ENCODE measurements around the gene FGF1.

FGF1 gene

DNA sequence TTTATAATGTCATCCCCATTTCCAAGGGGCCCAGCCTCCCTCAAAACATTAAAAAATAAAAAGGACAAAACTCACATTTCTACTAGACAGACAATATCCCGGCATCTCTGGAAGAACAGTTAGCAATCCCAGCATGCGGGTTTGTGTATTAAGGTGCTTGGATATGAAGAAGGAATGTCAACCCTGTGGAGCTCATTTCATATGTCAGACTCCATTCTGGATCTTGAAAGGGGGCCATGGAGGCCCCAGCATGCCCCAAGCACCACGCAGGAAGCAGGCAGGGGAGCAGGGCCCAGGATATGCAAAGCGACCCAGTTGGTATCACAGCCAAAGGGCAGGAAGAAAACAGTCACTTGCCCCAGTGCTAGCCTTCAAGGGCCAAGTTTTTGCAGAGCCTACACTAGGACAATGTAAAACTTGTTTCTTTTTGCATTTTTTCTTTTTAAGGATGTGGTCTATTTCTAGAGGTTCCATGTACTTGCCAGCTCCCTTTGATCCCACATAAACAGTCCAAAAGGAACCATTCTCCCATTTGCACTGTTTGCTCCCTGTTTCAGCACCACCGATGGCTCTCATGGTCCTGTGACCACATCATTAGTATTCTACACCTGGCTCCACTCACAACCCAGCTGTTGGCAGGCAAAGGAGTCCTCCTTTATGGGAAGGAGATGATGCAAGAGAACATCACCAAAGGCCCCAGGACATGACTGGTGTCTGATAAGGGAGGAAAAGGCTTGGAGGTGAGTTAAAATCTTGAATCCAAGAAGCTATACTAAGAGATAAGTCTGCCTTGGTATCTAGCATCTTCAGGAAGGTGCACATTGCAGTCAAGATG, 58.3 kb downstream of the FGF1 start:
- Histone ChIP-seq H4K20me1 (ENCODE audit: insufficient read depth, low read length) (no peaks in the 10 kb centered on the region), H3K4me1 (ENCODE audit: low read length) (no peaks in the 10 kb centered on the region), H3K9me3 (ENCODE audit: insufficient read depth, low read length) (no peaks in the 10 kb centered on the region), H2AFZ (ENCODE audit: low read depth, low read length) (no peak overlapping the region), H3K4me3 (ENCODE audit: low read length) (no peak overlapping the region), H3K9ac (ENCODE audit: low read length) (no peak overlapping the region), H3K4me2 (ENCODE audit: low read length) (no peak overlapping the region), H3K27ac (ENCODE audit: low read length) (no peak overlapping the region), H3K27me3 (ENCODE audit: low read depth, low read length) (0 out of 2 replicates have a peak, but pooled peaks cover 3% of the 10 kb centered on the region), H3K36me3 (replicated peaks; ENCODE audit: low read depth, low read length) (no peaks in the 10 kb centered on the region), H3K79me2 (ENCODE audit: low read length) (no peaks in the 10 kb centered on the region)
- no peak for TF ChIP-seq EZH2phosphoT487 (IDR thresholded peaks at IDR 0.05; ENCODE audit: low read depth)

- H3K36me3 ChIP-seq (replicated peaks; ENCODE audit: low read depth, low read length): no peaks in the 10 kb centered on the region
- H3K9ac ChIP-seq (ENCODE audit: low read length): no peak overlapping the region
- no peaks in the 10 kb centered on the region for H3K79me2 ChIP-seq (ENCODE audit: low read length)
- no peaks in the 10 kb centered on the region for H3K4me1 ChIP-seq (ENCODE audit: low read length)
- no peak overlapping the region for H3K27ac ChIP-seq (ENCODE audit: low read length)
- H2AFZ ChIP-seq (ENCODE audit: low read depth, low read length): no peak overlapping the region
- H4K20me1 ChIP-seq (ENCODE audit: insufficient read depth, low read length): no peaks in the 10 kb centered on the region
- no peak overlapping the region for H3K4me3 ChIP-seq (ENCODE audit: low read length)
- H3K9me3 ChIP-seq (ENCODE audit: insufficient read depth, low read length): no peaks in the 10 kb centered on the region
- no peak overlapping the region for H3K4me2 ChIP-seq (ENCODE audit: low read length)
- 0 out of 2 replicates have a peak, but pooled peaks cover 3% of the 10 kb centered on the region for H3K27me3 ChIP-seq (ENCODE audit: low read depth, low read length)
- no peak for TF ChIP-seq EZH2phosphoT487 (IDR thresholded peaks at IDR 0.05; ENCODE audit: low read depth)
- TF ChIP-seq, protein P1, sequence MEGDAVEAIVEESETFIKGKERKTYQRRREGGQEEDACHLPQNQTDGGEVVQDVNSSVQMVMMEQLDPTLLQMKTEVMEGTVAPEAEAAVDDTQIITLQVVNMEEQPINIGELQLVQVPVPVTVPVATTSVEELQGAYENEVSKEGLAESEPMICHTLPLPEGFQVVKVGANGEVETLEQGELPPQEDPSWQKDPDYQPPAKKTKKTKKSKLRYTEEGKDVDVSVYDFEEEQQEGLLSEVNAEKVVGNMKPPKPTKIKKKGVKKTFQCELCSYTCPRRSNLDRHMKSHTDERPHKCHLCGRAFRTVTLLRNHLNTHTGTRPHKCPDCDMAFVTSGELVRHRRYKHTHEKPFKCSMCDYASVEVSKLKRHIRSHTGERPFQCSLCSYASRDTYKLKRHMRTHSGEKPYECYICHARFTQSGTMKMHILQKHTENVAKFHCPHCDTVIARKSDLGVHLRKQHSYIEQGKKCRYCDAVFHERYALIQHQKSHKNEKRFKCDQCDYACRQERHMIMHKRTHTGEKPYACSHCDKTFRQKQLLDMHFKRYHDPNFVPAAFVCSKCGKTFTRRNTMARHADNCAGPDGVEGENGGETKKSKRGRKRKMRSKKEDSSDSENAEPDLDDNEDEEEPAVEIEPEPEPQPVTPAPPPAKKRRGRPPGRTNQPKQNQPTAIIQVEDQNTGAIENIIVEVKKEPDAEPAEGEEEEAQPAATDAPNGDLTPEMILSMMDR (IDR thresholded peaks at IDR 0.05; ENCODE audit: low read depth, low read length): no peak
Observed at GRCh38 chr5:142626786-142627185, 59.1 kb downstream of the FGF1 start.

DNA sequence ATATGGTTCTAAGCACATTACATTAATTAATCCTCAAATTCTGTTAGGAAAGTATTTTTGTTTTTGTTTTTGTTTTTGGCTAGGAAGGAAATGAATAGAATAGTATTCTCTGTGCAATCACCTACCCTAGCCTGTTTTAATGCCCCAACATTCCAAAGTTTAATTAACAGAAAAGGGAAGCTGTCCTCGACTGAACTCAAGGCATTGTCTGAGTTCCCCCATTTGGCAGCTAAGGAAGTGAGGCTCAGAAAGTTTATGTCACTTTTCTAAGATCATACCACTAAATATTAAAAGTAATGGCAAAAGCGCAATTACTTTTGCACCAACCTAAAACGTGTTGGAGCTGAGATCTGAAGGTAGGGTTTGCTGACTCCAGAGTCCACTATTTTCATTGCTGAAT, 59.8 kb downstream of the FGF1 start:
- H4K20me1 ChIP-seq (ENCODE audit: insufficient read depth, low read length): no peaks in the 10 kb centered on the region
- 0 out of 2 replicates have a peak, but pooled peaks cover 3% of the 10 kb centered on the region for H3K27me3 ChIP-seq (ENCODE audit: low read depth, low read length)
- H3K9me3 ChIP-seq (ENCODE audit: insufficient read depth, low read length): no peaks in the 10 kb centered on the region
- no peak overlapping the region for H3K4me3 ChIP-seq (ENCODE audit: low read length)
- TF ChIP-seq EZH2phosphoT487 (IDR thresholded peaks at IDR 0.05; ENCODE audit: low read depth): no peak
- TF ChIP-seq, protein P1 (IDR thresholded peaks at IDR 0.05; ENCODE audit: low read depth, low read length): no peak
- no peak overlapping the region for H3K4me2 ChIP-seq (ENCODE audit: low read length)
- no peaks in the 10 kb centered on the region for H3K36me3 ChIP-seq (replicated peaks; ENCODE audit: low read depth, low read length)
- no peak overlapping the region for H3K27ac ChIP-seq (ENCODE audit: low read length)
- no peaks in the 10 kb centered on the region for H3K4me1 ChIP-seq (ENCODE audit: low read length)
- no peak overlapping the region for H3K9ac ChIP-seq (ENCODE audit: low read length)
- H3K79me2 ChIP-seq (ENCODE audit: low read length): no peaks in the 10 kb centered on the region
- no peak overlapping the region for H2AFZ ChIP-seq (ENCODE audit: low read depth, low read length)

DNA sequence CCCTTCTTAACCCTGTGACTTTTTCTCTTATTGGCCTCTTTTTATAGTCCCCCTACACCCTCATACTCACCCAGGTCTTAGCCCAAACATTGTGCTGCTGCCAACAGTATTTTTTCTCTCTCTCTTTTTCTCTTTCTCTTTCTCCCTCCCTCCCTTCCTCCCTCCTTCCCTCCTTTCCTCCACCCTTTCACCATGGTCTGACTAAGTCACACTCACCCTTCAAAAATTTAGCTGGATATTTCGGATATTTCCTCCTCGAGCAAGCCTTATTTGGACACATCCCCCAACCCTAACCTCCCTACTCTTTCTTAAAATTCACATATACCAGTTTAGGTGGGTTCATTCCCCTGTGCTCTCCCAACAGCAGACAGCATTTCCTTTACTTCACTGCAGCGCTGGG, 64.7 kb downstream of the FGF1 start:
- H3K27ac ChIP-seq (ENCODE audit: low read length): no peak overlapping the region
- no peak overlapping the region for H3K4me2 ChIP-seq (ENCODE audit: low read length)
- TF ChIP-seq EZH2phosphoT487 (IDR thresholded peaks at IDR 0.05; ENCODE audit: low read depth): no peak
- TF ChIP-seq, protein P1 (IDR thresholded peaks at IDR 0.05; ENCODE audit: low read depth, low read length): no peak
- H3K4me1 ChIP-seq (ENCODE audit: low read length): peaks cover 4% of the 10 kb centered on the region; the same call in 1 of the 2 replicates
- H3K36me3 ChIP-seq (replicated peaks; ENCODE audit: low read depth, low read length): no peaks in the 10 kb centered on the region
- H3K4me3 ChIP-seq (ENCODE audit: low read length): no peak overlapping the region
- H2AFZ ChIP-seq (ENCODE audit: low read depth, low read length): no peak overlapping the region
- H3K27me3 ChIP-seq (ENCODE audit: low read depth, low read length): 0 out of 2 replicates have a peak, but pooled peaks cover 3% of the 10 kb centered on the region
- no peaks in the 10 kb centered on the region for H3K79me2 ChIP-seq (ENCODE audit: low read length)
- no peaks in the 10 kb centered on the region for H3K9me3 ChIP-seq (ENCODE audit: insufficient read depth, low read length)
- no peaks in the 10 kb centered on the region for H4K20me1 ChIP-seq (ENCODE audit: insufficient read depth, low read length)
- no peak overlapping the region for H3K9ac ChIP-seq (ENCODE audit: low read length)

Data from OCI-LY3 (cell line).